Muscle layer of colon (tissue), 2 donors: ENCODE results near the gene NDUFA1.
"Not testable (repeated sequence)": the region's sequence is repeated elsewhere in the genome, so short reads cannot be mapped to it uniquely, and the experiment has no call there.

Experiments
- H3K27ac ChIP-seq: one replicate; pipeline ENCODE4 v1.7.0; 2013; ENCODE audit warnings: low read depth, mild to moderate bottlenecking, low read length, moderate library complexity
- H3K27me3 ChIP-seq, 2 donors: one replicate each; pipeline ENCODE4 v1.7.0; 2013; ENCODE audit warnings: low read length in 2 of 2, mild to moderate bottlenecking in 2 of 2; ENCODE audit not compliant: insufficient read depth in 2 of 2, control insufficient read depth in 1 of 2
- H3K36me3 ChIP-seq: one replicate; pipeline ENCODE4 v1.7.0; 2013; ENCODE audit warnings: mild to moderate bottlenecking, low read length; ENCODE audit not compliant: insufficient read depth
- H3K4me1 ChIP-seq: one replicate; pipeline ENCODE4 v1.7.0; 2013; ENCODE audit warnings: mild to moderate bottlenecking, low read length; ENCODE audit not compliant: insufficient read depth
- H3K4me3 ChIP-seq, 2 donors: one replicate each; pipeline ENCODE4 v1.7.0; 2013; ENCODE audit warnings: low read length in 2 of 2, low read depth in 1 of 2, mild to moderate bottlenecking in 1 of 2, moderate library complexity in 1 of 2
- H3K9ac ChIP-seq: one replicate; pipeline ENCODE4 v1.7.0; 2013; ENCODE audit warnings: low read length
- H3K9me3 ChIP-seq: one replicate; pipeline ENCODE4 v1.7.0; 2013; ENCODE audit warnings: mild to moderate bottlenecking, low read length
- donor health status: abdominal sarcoma.
- donor health status: Adenocarcinoma of cecum.

Gene NDUFA1

GRCh38 chrX:119880552-119881437 lies 9.2 kb downstream of the NDUFA1 start:
- Histone ChIP-seq H3K9ac (no peak overlapping the region), H3K4me3 (no peak overlapping the region), H3K9me3 (no peaks in the 10 kb centered on the region), H3K27me3 (no peaks in the 10 kb centered on the region), H3K4me1 (no peaks in the 10 kb centered on the region), H3K27ac (no peak overlapping the region), H3K36me3 (no peaks in the 10 kb centered on the region)

- H3K4me3 ChIP-seq = no peak overlapping the region
- no peaks in the 10 kb centered on the region for H3K9me3 ChIP-seq
- no peak overlapping the region for H3K27ac ChIP-seq
- H3K36me3 ChIP-seq = no peaks in the 10 kb centered on the region
- H3K27me3 ChIP-seq = peaks cover 0 to 5% of the 10 kb centered on the region in 2 donors
- no peaks in the 10 kb centered on the region for H3K4me1 ChIP-seq
- H3K9ac ChIP-seq = no peak overlapping the region
Measured at GRCh38 chrX:119885554-119886428, 14.2 kb downstream of the NDUFA1 start.

GRCh38 chrX:119887721-119888425 lies 16.2 kb downstream of the NDUFA1 start:
- Histone ChIP-seq H3K4me1 (no peaks in the 10 kb centered on the region), H3K27ac (no peak overlapping the region), H3K27me3 (peaks cover 0 to 5% of the 10 kb centered on the region in 2 donors), H3K9ac (no peak overlapping the region), H3K36me3 (no peaks in the 10 kb centered on the region), H3K9me3 (no peaks in the 10 kb centered on the region), H3K4me3 (peak overlapping the region in 1 of 2 donors; percentile 32)

GRCh38 chrX:119890626-119891025 lies 19.0 kb downstream of the NDUFA1 start:
- H3K9me3 ChIP-seq, H3K36me3 ChIP-seq, H3K27ac ChIP-seq, H3K9ac ChIP-seq, H3K27me3 ChIP-seq, H3K4me1 ChIP-seq, H3K4me3 ChIP-seq: not testable (repeated sequence)

GRCh38 chrX:119891961-119892692 lies 20.5 kb downstream of the NDUFA1 start:
- H3K36me3 ChIP-seq, H3K27ac ChIP-seq, H3K9ac ChIP-seq, H3K4me3 ChIP-seq, H3K4me1 ChIP-seq, H3K9me3 ChIP-seq: not testable (repeated sequence)
- H3K27me3 ChIP-seq = peaks cover 0 to 10% of the 10 kb centered on the region in 2 donors

GRCh38 chrX:119895843-119896326 lies 24.3 kb downstream of the NDUFA1 start, which contains the start of gene AKAP14:
AKAP14 (plus strand) TSS chrX:119895893; CDS start chrX:119903224, 7,331 bp downstream.
- H3K27ac ChIP-seq = no peak within 1 kb of the TSS

GRCh38 chrX:119899125-119899524 lies 27.5 kb downstream of the NDUFA1 start:
- Histone ChIP-seq H3K36me3 (no peaks in the 10 kb centered on the region), H3K4me3 (no peak overlapping the region), H3K27ac (no peak overlapping the region), H3K9ac (no peak overlapping the region), H3K27me3 (peaks cover 0 to 5% of the 10 kb centered on the region in 2 donors), H3K4me1 (no peaks in the 10 kb centered on the region), H3K9me3 (no peaks in the 10 kb centered on the region)

More at GRCh38 chrX:119895843-119896326, 24.3 kb downstream of the NDUFA1 start, which contains the start of gene AKAP14:
- Histone ChIP-seq H3K4me3 (no peak within 1 kb of the TSS), H3K4me1 (no peaks in the 10 kb centered on the region), H3K9ac (no peak within 1 kb of the TSS), H3K9me3 (no peaks in the 10 kb centered on the region), H3K27me3 (peaks cover 0 to 5% of the 10 kb centered on the region in 2 donors), H3K36me3 (no peaks in the 10 kb centered on the region)

- Histone ChIP-seq H3K9ac (no peak overlapping the region), H3K4me3 (no peak overlapping the region), H3K27me3 (peaks cover 0 to 4% of the 10 kb centered on the region in 2 donors), H3K9me3 (no peaks in the 10 kb centered on the region), H3K4me1 (no peaks in the 10 kb centered on the region), H3K27ac (no peak overlapping the region), H3K36me3 (no peaks in the 10 kb centered on the region)
Measured at GRCh38 chrX:119900976-119901375, 29.3 kb downstream of the NDUFA1 start.

GRCh38 chrX:119916310-119916709 lies 44.7 kb downstream of the NDUFA1 start:
- H3K4me3 ChIP-seq = no peak overlapping the region
- no peaks in the 10 kb centered on the region for H3K4me1 ChIP-seq
- no peaks in the 10 kb centered on the region for H3K36me3 ChIP-seq
- H3K9ac ChIP-seq = no peak overlapping the region
- no peaks in the 10 kb centered on the region for H3K9me3 ChIP-seq
- no peak overlapping the region for H3K27ac ChIP-seq
- H3K27me3 ChIP-seq = no peaks in the 10 kb centered on the region

GRCh38 chrX:119917877-119918276 lies 46.2 kb downstream of the NDUFA1 start:
- H3K4me1 ChIP-seq = no peaks in the 10 kb centered on the region
- no peaks in the 10 kb centered on the region for H3K9me3 ChIP-seq
- no peaks in the 10 kb centered on the region for H3K36me3 ChIP-seq
- no peaks in the 10 kb centered on the region for H3K27me3 ChIP-seq
- H3K9ac ChIP-seq = no peak overlapping the region
- no peak overlapping the region for H3K4me3 ChIP-seq
- H3K27ac ChIP-seq = no peak overlapping the region
